WI38 (cell line): ENCODE results near the gene COL23A1.
"Not testable (repeated sequence)": the region's sequence is repeated elsewhere in the genome, so short reads cannot be mapped to it uniquely, and the experiment has no call there.

Experiments used
- H3K4me3 ChIP-seq: 2 replicates; pipeline ENCODE4 v1.5.1; 2011; ENCODE audit warnings: low read depth, mild to moderate bottlenecking, control low read depth, low read length
- TF ChIP-seq, protein P1 (sequence below): IDR thresholded peaks from 2 replicates; pipeline ENCODE4 v1.5.1; 2012; ENCODE audit warnings: low read depth, mild to moderate bottlenecking, control low read depth, low read length

Gene COL23A1

DNA sequence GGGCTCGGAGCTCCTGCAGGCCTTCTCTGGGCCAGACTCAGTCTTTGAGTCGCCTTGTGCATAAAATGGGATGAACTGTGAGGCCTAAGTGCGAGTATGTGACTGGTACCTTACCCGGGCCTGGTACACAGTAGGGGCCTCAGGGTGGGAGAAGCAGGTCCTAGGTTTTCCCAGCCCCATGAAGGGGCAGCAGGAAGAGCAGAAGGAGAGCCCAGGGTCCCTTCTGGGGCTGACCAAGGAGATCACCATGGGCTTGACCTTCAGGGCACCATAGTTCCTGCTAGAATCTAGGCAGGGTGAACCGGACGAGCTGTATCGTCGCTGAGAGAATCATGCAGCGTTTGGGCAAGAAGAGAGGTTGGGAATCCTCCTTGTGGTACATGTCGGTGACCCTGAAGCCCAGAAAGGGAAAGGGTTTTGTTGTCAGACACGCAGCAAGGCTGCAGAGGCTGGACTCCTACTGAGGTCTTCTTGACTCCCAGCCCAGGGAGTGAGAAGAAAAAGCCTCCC lies 357.2 kb downstream of the COL23A1 start:
- H3K4me3 ChIP-seq = peak overlapping the region; percentile 85

DNA sequence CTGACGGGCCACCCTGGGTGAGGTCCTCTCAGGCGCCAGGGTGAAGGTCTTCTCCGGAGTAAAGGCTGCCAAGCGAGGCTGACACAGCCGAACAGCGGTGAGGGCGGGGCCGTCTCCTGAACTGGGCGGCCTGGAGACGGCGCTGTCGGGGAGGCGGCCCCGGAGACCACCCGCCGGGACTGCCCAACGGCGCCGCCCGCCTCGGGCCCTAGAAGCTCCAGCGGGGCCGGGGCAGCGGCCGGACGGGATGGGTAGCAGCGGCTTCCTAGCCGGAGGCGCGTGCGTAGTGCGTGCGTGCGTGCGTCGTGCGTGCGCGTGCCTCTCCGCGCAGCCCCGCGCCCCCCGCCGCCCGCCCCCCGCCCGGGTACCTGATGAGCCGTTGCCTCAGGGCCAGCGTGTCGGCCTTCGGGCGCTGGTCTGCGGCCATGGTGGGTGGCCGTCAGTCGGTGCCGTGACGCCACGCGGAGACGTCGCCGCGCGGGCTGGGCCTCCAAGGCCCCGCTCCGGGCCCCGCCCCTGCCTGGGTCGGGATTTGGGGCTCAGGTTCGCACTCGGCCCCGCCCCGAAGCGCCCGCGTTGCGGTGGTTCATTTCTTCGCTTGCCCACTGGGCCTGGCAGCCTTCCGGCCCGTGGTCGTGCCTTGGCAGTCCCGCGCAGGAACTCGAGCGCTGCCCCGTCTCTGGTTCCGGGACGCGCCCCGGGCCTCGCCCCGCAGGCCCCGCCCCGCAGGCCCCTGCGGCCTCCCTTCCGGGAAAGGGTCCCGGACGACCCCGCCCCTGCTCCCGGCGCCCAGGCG lies 357.9 kb downstream of the COL23A1 start, which contains the start of gene PHYKPL:
Gene PHYKPL (minus strand): TSS at position 679 of the 796 bp plus-strand sequence. CDS start 252 bp downstream, at position 427.
- TF ChIP-seq, protein P1, sequence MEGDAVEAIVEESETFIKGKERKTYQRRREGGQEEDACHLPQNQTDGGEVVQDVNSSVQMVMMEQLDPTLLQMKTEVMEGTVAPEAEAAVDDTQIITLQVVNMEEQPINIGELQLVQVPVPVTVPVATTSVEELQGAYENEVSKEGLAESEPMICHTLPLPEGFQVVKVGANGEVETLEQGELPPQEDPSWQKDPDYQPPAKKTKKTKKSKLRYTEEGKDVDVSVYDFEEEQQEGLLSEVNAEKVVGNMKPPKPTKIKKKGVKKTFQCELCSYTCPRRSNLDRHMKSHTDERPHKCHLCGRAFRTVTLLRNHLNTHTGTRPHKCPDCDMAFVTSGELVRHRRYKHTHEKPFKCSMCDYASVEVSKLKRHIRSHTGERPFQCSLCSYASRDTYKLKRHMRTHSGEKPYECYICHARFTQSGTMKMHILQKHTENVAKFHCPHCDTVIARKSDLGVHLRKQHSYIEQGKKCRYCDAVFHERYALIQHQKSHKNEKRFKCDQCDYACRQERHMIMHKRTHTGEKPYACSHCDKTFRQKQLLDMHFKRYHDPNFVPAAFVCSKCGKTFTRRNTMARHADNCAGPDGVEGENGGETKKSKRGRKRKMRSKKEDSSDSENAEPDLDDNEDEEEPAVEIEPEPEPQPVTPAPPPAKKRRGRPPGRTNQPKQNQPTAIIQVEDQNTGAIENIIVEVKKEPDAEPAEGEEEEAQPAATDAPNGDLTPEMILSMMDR = no peak
- H3K4me3 ChIP-seq = peak within 1 kb of the TSS; percentile 85

More for the DNA sequence above, 357.2 kb downstream of the COL23A1 start:
- TF ChIP-seq, protein P1 = no peak

DNA sequence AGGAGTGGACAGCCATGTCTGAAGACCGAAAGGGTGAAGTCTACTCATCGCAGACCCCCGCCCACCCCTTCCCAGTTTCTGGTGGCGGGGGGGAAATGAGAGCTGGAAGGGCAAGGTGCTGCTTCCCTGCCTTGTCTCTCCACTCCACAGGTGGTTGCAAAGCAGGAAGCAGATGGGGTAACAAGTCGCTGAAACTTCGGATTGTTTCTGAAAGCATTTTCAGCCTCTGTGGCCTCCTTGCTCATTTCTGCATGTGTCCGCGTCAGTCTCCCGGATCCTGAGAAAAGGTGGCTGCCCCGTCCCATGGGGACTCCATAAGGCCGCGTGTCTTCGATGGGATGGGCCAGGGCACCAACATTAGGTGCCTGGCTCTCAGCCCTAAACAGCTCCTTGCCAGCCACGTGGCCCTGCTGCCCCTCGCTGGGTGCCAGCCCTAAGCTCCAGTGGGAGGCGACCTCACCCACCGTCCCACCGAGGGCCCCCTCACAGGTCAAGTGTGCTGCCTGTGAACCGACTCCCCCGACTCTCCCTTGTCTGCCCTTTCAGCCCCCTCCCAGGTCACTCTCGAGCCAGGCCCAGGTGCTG lies 358.6 kb downstream of the COL23A1 start:
- peak overlapping the region; percentile 85 for H3K4me3 ChIP-seq
- TF ChIP-seq, protein P1 = no peak

DNA sequence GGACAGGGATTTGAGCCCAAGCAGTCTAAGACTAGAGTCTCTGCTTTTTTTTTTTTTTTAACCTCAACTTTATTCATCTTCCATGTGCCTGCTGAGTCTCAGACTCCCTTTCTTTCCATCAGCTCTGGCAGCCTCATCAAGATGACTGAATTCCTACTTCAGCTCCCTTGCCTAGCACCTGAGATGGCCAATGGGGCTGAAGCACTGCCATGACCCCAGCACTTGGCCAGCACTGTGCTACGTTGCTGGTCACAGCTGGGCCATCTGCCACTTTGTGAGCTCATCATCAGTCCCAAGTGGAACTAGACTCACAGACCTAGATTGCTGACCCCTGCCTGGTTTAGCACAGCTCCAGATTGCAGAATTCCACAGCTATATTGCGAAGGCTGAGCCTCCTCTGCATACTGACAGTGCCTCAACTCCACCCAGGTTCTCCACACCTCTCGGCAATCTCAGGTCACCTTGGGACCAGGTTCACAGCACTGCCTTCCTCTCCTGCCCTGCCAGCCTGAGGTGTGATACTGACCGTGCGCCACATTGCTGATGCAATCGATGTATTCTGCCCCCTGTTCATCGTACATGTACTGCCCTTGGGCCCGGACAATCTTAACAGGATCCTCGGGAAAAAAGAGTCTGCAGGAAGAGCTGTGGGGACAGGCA lies 359.2 kb downstream of the COL23A1 start:
- TF ChIP-seq, protein P1 = no peak
- H3K4me3 ChIP-seq = peak overlapping the region; percentile 85

DNA sequence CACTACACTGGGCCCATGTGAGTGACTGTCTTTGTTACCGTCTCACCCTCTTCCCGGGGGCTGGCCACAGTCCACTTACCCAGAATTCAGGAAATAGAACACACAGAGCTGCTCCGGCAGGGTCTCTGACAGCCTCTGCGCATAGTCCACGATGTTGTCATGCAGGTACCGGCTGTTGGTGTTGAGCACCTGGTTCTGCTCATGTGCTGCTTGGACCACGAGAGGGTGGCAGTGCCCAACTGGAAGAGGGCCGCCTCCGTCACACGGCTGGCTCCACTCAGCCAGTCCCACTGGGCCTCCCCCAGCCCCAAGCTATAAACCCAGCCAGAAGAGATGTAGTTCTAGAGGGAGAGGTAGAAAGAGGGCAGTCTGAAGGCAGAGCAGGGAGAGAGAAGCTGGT lies 360.3 kb downstream of the COL23A1 start:
- TF ChIP-seq, protein P1 = no peak
- H3K4me3 ChIP-seq = no peak overlapping the region

DNA sequence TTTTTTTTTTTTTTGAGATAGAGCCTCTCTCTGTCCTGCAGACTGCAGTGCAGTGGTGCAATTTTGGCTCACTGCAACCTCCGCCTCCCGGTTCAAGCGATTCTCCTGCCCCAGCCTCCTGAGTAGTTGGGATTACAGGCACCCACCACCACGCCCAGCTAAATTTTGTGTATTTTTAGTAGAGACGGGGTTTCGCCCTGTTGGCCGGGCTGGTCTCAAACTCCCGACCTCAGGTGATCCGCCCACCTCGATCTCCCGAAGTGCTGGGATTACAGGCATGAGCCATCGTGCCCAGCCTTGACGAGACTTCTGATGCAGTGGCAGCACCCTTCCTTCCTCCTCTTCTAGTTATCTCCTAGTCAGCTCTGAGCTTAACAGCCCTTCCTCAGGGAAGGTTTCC lies 361.1 kb downstream of the COL23A1 start:
- not testable (repeated sequence) for H3K4me3 ChIP-seq

DNA sequence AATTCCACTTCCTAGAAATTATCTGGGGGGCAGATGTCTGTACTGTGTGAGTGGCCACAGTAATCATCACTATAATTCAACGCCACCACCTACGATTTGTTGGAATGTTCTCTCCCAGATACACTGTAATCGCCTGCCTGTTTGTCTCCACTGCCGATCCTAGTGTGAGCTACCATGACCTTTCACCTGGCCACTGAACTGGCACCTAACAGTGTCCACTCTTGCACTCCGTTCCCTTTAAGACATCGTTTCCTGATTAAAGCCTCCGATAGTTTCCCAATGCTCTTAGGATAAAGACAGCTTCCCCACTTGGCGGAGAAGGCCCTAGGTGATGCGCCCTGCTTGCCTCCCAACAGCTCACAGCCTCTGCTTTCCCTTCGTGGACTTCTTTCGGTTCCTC lies 361.6 kb downstream of the COL23A1 start:
- H3K4me3 ChIP-seq = no peak overlapping the region
- TF ChIP-seq, protein P1 = no peak
